Keratinocyte (primary cell): ENCODE results near the gene FGGY. TPM values are rescaled to one million over a fixed set of nuclear protein-coding genes. Genes with fewer than 3 reads are reported as not detected.

Experiments used
- DNase-seq: peaks from one replicate; pipeline ENCODE4 v3.0.0-alpha.2; 2011; ENCODE audit warnings: low read depth, missing footprints, low spot score
- FAIRE-seq: peaks from 2 replicates; lab custom pipeline; 2011; peaks lifted over from hg19 to GRCh38; lab: Jason Lieb, UNC
- H2AFZ ChIP-seq: 2 replicates; pipeline ENCODE4 v1.6.0; 2012; ENCODE audit warnings: low read length, control low read depth, inconsistent platforms; ENCODE audit not compliant: control insufficient read depth
- H3K27ac ChIP-seq: 2 replicates; pipeline ENCODE4 v1.5.1; 2011; ENCODE audit warnings: low read length; ENCODE audit not compliant: control insufficient read depth, insufficient read depth
- H3K27me3 ChIP-seq: 3 replicates; pipeline ENCODE4 v1.6.0; 2011; ENCODE audit warnings: low read length; ENCODE audit not compliant: control insufficient read depth, insufficient read depth; ENCODE audit errors: extremely low read depth
- H3K36me3 ChIP-seq, 2 experiments: 2 replicates in 1 of 2; 3 replicates in 1 of 2; pipeline ENCODE4 v1.5.1; 2011; ENCODE audit warnings: low read length in 2 of 2, mild to moderate bottlenecking in 1 of 2; ENCODE audit not compliant: control insufficient read depth in 2 of 2, insufficient read depth in 2 of 2; ENCODE audit errors: extremely low read depth in 1 of 2
- H3K4me1 ChIP-seq: 3 replicates; pipeline ENCODE4 v1.5.1; 2011; ENCODE audit warnings: low read length; ENCODE audit not compliant: control insufficient read depth, insufficient read depth; ENCODE audit errors: extremely low read depth
- H3K4me2 ChIP-seq: 3 replicates; pipeline ENCODE4 v1.6.0; 2011; ENCODE audit warnings: low read depth, low read length; ENCODE audit not compliant: control insufficient read depth, insufficient read depth; ENCODE audit errors: extremely low read depth
- H3K4me3 ChIP-seq, 3 experiments: fragments of 200-600 bp in 1 of 3; sonication (generic) in 1 of 3; 2 replicates in 2 of 3; 3 replicates in 1 of 3; pipeline ENCODE4 v1.5.1; 2011 to 2016; ENCODE audit warnings: low read length in 3 of 3, mild to moderate bottlenecking in 3 of 3, control low read depth in 2 of 3, inconsistent platforms in 1 of 3, low read depth in 1 of 3, mixed read lengths in 1 of 3, mixed run types in 1 of 3, moderate library complexity in 1 of 3; ENCODE audit not compliant: control insufficient read depth in 2 of 3, insufficient read depth in 2 of 3; ENCODE audit errors: extremely low read depth in 1 of 3
- H3K79me2 ChIP-seq: 2 replicates; pipeline ENCODE4 v1.6.0; 2012; ENCODE audit warnings: low read length; ENCODE audit not compliant: control insufficient read depth, insufficient read depth
- H3K9ac ChIP-seq: 3 replicates; pipeline ENCODE4 v1.6.0; 2011; ENCODE audit warnings: low read length; ENCODE audit not compliant: control insufficient read depth, insufficient read depth; ENCODE audit errors: extremely low read depth
- H3K9me1 ChIP-seq: 3 replicates; pipeline ENCODE4 v1.6.0; 2011; ENCODE audit warnings: low read length; ENCODE audit not compliant: control insufficient read depth, insufficient read depth; ENCODE audit errors: extremely low read depth
- H3K9me3 ChIP-seq: 2 replicates; pipeline ENCODE4 v1.5.1; 2012; ENCODE audit warnings: low read depth, low read length; ENCODE audit not compliant: control insufficient read depth
- H4K20me1 ChIP-seq: 3 replicates; pipeline ENCODE4 v1.6.0; 2011; ENCODE audit warnings: low read length; ENCODE audit not compliant: control insufficient read depth, insufficient read depth; ENCODE audit errors: extremely low read depth
- EZH2 ChIP-seq: IDR thresholded peaks from one replicate; pipeline ENCODE4 v1.6.1; 2012; ENCODE audit warnings: inconsistent platforms, mild to moderate bottlenecking, low read length, moderate library complexity
- dilution Hi-C: fragments of 300-500 bp; cut with MboI; formaldehyde crosslinking; loops from one replicate; pipeline ENCODE4 v1.7.0; 2020; ENCODE audit warnings: low sequenced_read_pairs; ENCODE audit not compliant: extremely low pct_ligation_motif_present
- polyA plus RNA-seq, 5 experiments: library from polyadenylated mRNA; depleted of rRNA in 3 of 5; stranded (reverse) in 3 of 5; stranded (forward) in 1 of 5; unstranded in 1 of 5; fragments of >200 nt; gene quantifications; 1 replicate in 1 of 5; 2 replicates in 3 of 5; 3 replicates in 1 of 5; pipeline versions ENCODE4 v1.2.1 to v1.2.3, GENCODE V29; 2011 to 2012; ENCODE audit warnings: missing spikeins in 2 of 5, low read depth in 1 of 5, low replicate concordance in 1 of 5
- small RNA-seq, 3 experiments: library from RNA; depleted of rRNA; stranded (forward); fragments of <200 nt; gene quantifications; one replicate each; pipeline ENCODE3, GENCODE V24; 2012; ENCODE audit warnings: low read depth in 3 of 3, low replicate concordance in 1 of 3; ENCODE audit not compliant: insufficient read length in 3 of 3
- TF ChIP-seq, protein P1 (sequence below), 3 experiments: IDR thresholded peaks in 1 of 3; conservative IDR thresholded peaks in 1 of 3; optimal IDR thresholded peaks in 1 of 3; 2 replicates in 2 of 3; 3 replicates in 1 of 3; pipeline versions ENCODE3 to v1.5.1; 2011; ENCODE audit warnings: low read length in 3 of 3, mild to moderate bottlenecking in 3 of 3, moderate library complexity in 2 of 3, control low read depth in 1 of 3, inconsistent platforms in 1 of 3; ENCODE audit not compliant: insufficient read depth in 2 of 3; ENCODE audit errors: extremely low read depth in 1 of 3

Gene FGGY
- polyA plus RNA-seq, 1 donor (not counting 4 experiments of a cell fraction or from before 2014, with no cell fraction given), result 16.6 TPM

DNA sequence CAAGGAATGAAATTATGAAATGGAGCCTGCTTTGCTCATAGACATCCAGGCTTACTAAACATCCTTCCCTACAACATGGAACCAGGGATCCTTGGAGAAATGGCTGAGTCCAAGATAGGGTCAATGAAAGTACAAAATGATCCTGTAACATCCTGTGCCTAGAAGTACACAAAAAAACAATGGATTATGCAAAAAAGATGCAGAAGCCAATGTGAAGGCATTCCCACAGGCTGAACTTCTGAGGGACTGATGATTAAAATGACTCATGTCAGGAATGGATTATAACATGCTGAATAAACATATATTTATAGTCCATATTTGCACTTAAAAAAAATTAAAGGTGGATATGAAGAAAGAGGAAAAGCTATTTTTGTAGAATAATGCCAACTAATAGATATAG, 507.4 kb downstream of the FGGY start:
- H3K4me3 ChIP-seq, result no peak overlapping the region
- H3K27me3 ChIP-seq, result no peaks in the 10 kb centered on the region
- TF ChIP-seq, protein P1, sequence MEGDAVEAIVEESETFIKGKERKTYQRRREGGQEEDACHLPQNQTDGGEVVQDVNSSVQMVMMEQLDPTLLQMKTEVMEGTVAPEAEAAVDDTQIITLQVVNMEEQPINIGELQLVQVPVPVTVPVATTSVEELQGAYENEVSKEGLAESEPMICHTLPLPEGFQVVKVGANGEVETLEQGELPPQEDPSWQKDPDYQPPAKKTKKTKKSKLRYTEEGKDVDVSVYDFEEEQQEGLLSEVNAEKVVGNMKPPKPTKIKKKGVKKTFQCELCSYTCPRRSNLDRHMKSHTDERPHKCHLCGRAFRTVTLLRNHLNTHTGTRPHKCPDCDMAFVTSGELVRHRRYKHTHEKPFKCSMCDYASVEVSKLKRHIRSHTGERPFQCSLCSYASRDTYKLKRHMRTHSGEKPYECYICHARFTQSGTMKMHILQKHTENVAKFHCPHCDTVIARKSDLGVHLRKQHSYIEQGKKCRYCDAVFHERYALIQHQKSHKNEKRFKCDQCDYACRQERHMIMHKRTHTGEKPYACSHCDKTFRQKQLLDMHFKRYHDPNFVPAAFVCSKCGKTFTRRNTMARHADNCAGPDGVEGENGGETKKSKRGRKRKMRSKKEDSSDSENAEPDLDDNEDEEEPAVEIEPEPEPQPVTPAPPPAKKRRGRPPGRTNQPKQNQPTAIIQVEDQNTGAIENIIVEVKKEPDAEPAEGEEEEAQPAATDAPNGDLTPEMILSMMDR (optimal IDR thresholded peaks at IDR 0.05 in 1 of 3, IDR thresholded peaks at IDR 0.05 in 1 of 3, conservative IDR thresholded peaks at IDR 0.05 in 1 of 3; ENCODE audit: extremely low read depth in 1 of 3, insufficient read depth in 2 of 3, low read length in 3 of 3), result no peak
- no peak for TF ChIP-seq EZH2
- DNase-seq (no peak), FAIRE-seq (no peak)
- no peaks in the 10 kb centered on the region for H4K20me1 ChIP-seq
- dilution Hi-C loops, result no loop called here
- H3K27ac ChIP-seq, result no peak overlapping the region
- no peak overlapping the region for H3K9ac ChIP-seq
- no peaks in the 10 kb centered on the region for H3K9me1 ChIP-seq
- H3K36me3 ChIP-seq, result no peaks in the 10 kb centered on the region
- no peaks in the 10 kb centered on the region for H3K9me3 ChIP-seq
- no peak overlapping the region for H3K4me2 ChIP-seq
- H2AFZ ChIP-seq, result no peak overlapping the region
- no peaks in the 10 kb centered on the region for H3K79me2 ChIP-seq
- H3K4me1 ChIP-seq, result no peaks in the 10 kb centered on the region

DNA sequence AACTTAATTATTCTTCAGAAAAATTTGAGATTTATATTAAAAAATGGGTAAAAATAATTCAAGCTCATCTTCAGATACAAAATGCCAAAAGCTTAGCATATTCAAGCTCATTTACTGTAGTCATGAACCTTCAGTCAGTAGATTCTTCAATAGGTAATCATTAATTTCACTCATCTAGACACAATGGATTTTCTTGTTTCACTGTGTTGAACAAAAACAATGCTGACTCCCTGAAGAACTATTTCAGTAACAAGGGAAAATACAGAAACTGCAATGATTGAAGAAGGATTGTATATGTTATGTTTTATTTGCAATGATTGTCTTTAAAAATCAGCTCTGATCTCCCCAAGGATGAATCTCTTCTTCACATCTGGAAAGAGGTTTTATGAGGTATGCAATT, 508.7 kb downstream of the FGGY start:
- H2AFZ ChIP-seq, result no peak overlapping the region
- FAIRE-seq, result no peak

More for the DNA sequence above, 508.7 kb downstream of the FGGY start:
- no peaks in the 10 kb centered on the region for H3K9me3 ChIP-seq
- no peaks in the 10 kb centered on the region for H4K20me1 ChIP-seq
- no peak overlapping the region for H3K27ac ChIP-seq
- no peak overlapping the region for H3K4me3 ChIP-seq
- dilution Hi-C loops, result no loop called here
- H3K36me3 ChIP-seq, result no peaks in the 10 kb centered on the region
- H3K27me3 ChIP-seq, result no peaks in the 10 kb centered on the region
- no peaks in the 10 kb centered on the region for H3K4me1 ChIP-seq
- H3K9ac ChIP-seq, result no peak overlapping the region
- no peak overlapping the region for H3K4me2 ChIP-seq
- no peaks in the 10 kb centered on the region for H3K9me1 ChIP-seq
- no peaks in the 10 kb centered on the region for H3K79me2 ChIP-seq
- no peak for DNase-seq
- no peak for TF ChIP-seq EZH2
- TF ChIP-seq, protein P1 (optimal IDR thresholded peaks at IDR 0.05 in 1 of 3, IDR thresholded peaks at IDR 0.05 in 1 of 3, conservative IDR thresholded peaks at IDR 0.05 in 1 of 3; ENCODE audit: extremely low read depth in 1 of 3, insufficient read depth in 2 of 3, low read length in 3 of 3), result no peak

Small RNA genes within 50 kb of the gene (small RNA-seq; reads per million reads assigned to genes)
- gene MIR4711, result 0 reads per million in 3 experiments
